ENCODE measurements around the gene DHRSX.
"Not testable (repeated sequence)": the region's sequence is repeated elsewhere in the genome, so short reads cannot be mapped to it uniquely, and the experiment has no call there.

The DHRSX gene

GRCh38 chrX:2389731-2390130 lies 111.0 kb downstream of the DHRSX start:
- ATAC-seq: not testable (repeated sequence)

GRCh38 chrX:2389324-2389723 lies 111.5 kb downstream of the DHRSX start:
- no peak for ATAC-seq

- ATAC-seq: no peak
These were observed 112.1 kb downstream of the DHRSX start for GRCh38 chrX:2388669-2389068.

GRCh38 chrX:2387614-2388239 lies 113.0 kb downstream of the DHRSX start:
- ATAC-seq: no peak

- no peak for ATAC-seq
These were observed 115.6 kb downstream of the DHRSX start for GRCh38 chrX:2385224-2385623.

- no peak for ATAC-seq
These were observed 116.3 kb downstream of the DHRSX start for GRCh38 chrX:2384486-2384885.

- ATAC-seq: no peak
These were observed 117.0 kb downstream of the DHRSX start for GRCh38 chrX:2383735-2384134.

GRCh38 chrX:2383144-2383543 lies 117.6 kb downstream of the DHRSX start:
- no peak for ATAC-seq

- ATAC-seq: not testable (repeated sequence)
These were observed 118.2 kb downstream of the DHRSX start for GRCh38 chrX:2382433-2383048.

GRCh38 chrX:2376166-2376565 lies 124.6 kb downstream of the DHRSX start:
- ATAC-seq: no peak

GRCh38 chrX:2374086-2374485 lies 126.7 kb downstream of the DHRSX start:
- ATAC-seq: no peak

- ATAC-seq: no peak
These were observed 127.2 kb downstream of the DHRSX start for GRCh38 chrX:2373615-2374014.

- no peak for ATAC-seq
These were observed 129.6 kb downstream of the DHRSX start for GRCh38 chrX:2371026-2371711.

GRCh38 chrX:2370456-2370855 lies 130.3 kb downstream of the DHRSX start:
- ATAC-seq: no peak

- ATAC-seq: no peak
These were observed 131.6 kb downstream of the DHRSX start for GRCh38 chrX:2369206-2369605.

GRCh38 chrX:2360731-2361130 lies 140.0 kb downstream of the DHRSX start:
- ATAC-seq: no peak

- not testable (repeated sequence) for ATAC-seq
These were observed 141.3 kb downstream of the DHRSX start for GRCh38 chrX:2359522-2359921.

GRCh38 chrX:2351999-2352995 lies 148.5 kb downstream of the DHRSX start:
- ATAC-seq: no peak

GRCh38 chrX:2351321-2351720 lies 149.5 kb downstream of the DHRSX start:
- no peak for ATAC-seq

- ATAC-seq: not testable (repeated sequence)
These were observed 150.1 kb downstream of the DHRSX start for GRCh38 chrX:2350703-2351102.

- not testable (repeated sequence) for ATAC-seq
These were observed 150.7 kb downstream of the DHRSX start for GRCh38 chrX:2350036-2350435.

- ATAC-seq: no peak
These were observed 152.6 kb downstream of the DHRSX start for GRCh38 chrX:2348211-2348610.

GRCh38 chrX:2346158-2346557 lies 154.6 kb downstream of the DHRSX start:
- ATAC-seq: no peak

Data from activated CD4-positive, CD25-positive, alpha-beta regulatory T cell treated with anti-CD3 and anti-CD28 coated beads, Interleukin-2, amount 50 U/mL, for 24 hours (primary cell).